GM18951 (cell line): ENCODE results near the gene COL6A3.
"Not testable (repeated sequence)": the region's sequence is repeated elsewhere in the genome, so short reads cannot be mapped to it uniquely, and the experiment has no call there.

Experiments
- POLR2A ChIP-seq: IDR thresholded peaks from 4 replicates; pipeline ENCODE4 v1.6.1; 2011; ENCODE audit warnings: mild to moderate bottlenecking; ENCODE audit not compliant: insufficient read length, insufficient read depth; ENCODE audit errors: extremely low read depth
- in situ Hi-C: fragments of 300-500 bp; cut with MboI; formaldehyde crosslinking; loops from one replicate; pipeline ENCODE4 v1.12.0; 2022; ENCODE audit warnings: low sequenced_read_pairs, mixed read lengths, inconsistent platforms; ENCODE audit not compliant: unreplicated experiment

COL6A3 gene

GRCh38 chr2:237315829-237316225 is 98.1 kb downstream of the COL6A3 start:
- in situ Hi-C loops: no loop called here
- no peak for TF ChIP-seq POLR2A

DNA sequence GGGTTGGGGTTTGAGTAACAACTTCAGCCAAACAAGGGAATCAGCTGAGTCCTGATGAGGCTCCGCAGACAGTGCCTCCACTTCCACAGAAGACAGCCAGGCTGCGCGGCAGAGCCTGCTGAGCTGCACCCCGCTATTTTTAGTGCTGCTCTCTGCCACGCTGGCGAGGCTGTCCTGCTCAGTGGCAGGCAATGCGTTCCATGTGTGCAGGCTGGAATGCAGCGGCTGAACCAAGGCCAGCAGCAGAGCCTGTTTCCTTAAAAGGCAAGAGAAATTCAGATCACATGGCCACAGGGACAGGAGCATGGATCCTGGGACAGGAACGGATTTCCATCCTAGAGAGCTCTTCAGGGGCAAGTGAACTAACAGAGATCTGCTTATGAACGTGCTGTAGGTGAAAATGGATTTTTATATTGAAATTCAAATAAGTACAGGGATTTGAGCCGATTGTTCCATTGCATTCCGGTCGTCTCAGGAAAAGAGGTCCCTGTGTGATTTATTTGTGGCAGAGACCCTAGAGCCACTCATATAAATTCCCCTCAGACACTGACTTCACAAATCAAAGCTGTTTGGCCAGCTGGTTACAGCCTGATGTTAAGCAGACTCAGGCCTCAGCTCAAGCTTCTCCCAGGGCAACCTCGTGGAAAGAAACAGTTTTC is 98.7 kb downstream of the COL6A3 start:
- in situ Hi-C loops: no loop called here
- TF ChIP-seq POLR2A: no peak

GRCh38 chr2:237314681-237315080 is 99.3 kb downstream of the COL6A3 start:
- TF ChIP-seq POLR2A: no peak
- in situ Hi-C loops: no loop called here

DNA sequence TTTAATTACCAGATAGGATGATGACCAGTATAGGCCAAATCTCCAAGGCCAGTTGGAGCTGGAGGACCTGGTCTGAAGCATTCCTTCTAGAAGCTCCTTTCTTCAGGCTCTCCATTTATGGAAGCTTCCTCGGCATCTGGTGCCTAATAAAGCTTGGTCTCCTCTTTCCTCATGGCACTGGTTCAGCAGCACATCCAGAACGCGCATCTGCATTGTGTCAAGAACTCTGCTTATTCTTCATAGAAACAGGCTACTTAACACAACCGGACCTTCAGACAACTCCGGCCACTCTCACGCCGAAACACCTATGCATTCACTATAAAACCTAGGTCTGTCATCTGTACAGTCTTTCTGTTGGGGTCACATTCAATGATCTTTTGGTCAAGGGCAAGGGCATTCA is 99.8 kb downstream of the COL6A3 start:
- TF ChIP-seq POLR2A: no peak
- in situ Hi-C loops: no loop called here

GRCh38 chr2:237312021-237312755 is 101.8 kb downstream of the COL6A3 start:
- in situ Hi-C loops: no loop called here
- no peak for TF ChIP-seq POLR2A

- no peak for TF ChIP-seq POLR2A
- in situ Hi-C loops: no loop called here
Observed at GRCh38 chr2:237310515-237311114, 103.3 kb downstream of the COL6A3 start.

DNA sequence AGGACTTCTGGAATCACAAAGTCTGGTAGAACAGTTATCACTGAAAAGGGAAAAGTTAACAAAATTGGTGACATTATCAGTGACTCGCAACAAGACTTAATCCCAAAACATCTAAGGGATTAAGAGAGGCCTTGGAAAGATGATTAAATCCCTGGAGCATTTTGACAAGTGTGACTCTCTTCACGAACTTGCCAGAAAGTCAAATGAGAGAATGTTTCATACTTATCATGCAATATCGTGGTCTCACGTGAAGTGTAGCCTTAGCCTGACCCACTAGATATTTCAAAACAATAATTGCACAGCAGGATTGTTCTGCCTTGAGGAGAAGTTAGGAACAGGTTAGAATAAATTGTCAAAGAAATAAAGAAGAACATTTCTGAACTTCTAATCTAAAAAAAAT is 104.5 kb downstream of the COL6A3 start:
- TF ChIP-seq POLR2A: no peak
- in situ Hi-C loops: no loop called here

DNA sequence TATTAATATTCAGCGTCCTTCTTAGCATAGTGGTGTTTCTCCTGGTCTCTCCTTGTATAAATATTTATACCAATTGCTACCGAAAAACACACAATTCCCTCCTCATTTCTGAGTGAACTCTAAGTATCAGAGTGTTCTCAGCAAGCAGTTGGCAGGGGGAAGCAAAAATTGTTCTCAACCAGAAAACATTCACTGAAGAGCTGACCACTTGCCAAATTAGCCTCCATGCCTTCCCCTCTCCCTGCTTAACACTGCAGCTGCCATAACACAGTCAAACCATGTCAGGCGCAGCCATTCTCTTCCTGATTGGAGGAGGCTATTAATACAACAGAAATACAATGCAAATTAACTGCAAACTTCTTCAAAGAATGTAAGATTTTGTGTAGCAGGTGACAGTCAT is 105.0 kb downstream of the COL6A3 start:
- TF ChIP-seq POLR2A: no peak
- in situ Hi-C loops: no loop called here

DNA sequence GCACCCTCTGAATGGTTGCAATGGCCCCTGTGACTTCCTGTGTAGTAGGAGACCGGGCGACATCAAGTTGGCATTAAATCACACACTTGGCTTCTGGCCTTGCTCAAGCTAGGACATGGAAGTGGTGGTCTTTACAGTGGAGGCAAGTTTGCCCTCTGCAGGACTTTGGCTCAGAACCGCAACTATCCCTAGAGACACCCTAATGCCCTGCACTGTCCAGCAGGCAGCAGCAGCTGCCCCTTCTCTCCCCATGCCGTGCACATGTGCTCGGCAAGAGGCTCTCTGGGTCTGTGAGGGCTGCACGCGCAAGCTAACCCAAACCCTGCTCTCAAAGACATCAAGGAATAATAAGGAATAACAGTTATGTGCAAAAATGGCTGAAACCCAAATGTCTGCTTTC is 106.5 kb downstream of the COL6A3 start:
- TF ChIP-seq POLR2A: no peak
- in situ Hi-C loops: no loop called here

GRCh38 chr2:237306787-237307170 is 107.2 kb downstream of the COL6A3 start:
- TF ChIP-seq POLR2A: no peak
- in situ Hi-C loops: no loop called here

GRCh38 chr2:237306083-237306786 is 107.7 kb downstream of the COL6A3 start:
- in situ Hi-C loops: no loop called here
- no peak for TF ChIP-seq POLR2A

DNA sequence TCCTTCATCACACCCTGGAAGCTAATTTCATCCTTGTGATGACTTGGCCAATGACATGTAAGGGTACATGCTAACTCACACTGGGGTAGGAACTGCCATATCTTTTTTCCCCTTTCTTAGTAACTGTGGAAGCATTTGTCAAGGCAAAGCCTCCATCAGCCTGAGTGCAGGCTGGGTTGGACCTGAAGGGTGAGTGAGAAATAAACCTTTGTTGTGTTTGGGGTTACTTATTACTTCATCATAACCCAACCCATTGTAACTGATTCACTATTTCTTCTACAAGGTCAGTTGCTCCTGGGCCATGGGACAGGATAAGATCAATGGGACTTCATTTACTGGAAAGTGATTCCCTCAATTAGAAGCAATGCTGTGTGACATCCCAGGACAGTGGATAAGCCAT is 108.4 kb downstream of the COL6A3 start:
- in situ Hi-C loops: no loop called here
- TF ChIP-seq POLR2A: no peak

- in situ Hi-C loops: no loop called here
- TF ChIP-seq POLR2A: no peak
Observed at GRCh38 chr2:237304763-237305514, 109.0 kb downstream of the COL6A3 start.

DNA sequence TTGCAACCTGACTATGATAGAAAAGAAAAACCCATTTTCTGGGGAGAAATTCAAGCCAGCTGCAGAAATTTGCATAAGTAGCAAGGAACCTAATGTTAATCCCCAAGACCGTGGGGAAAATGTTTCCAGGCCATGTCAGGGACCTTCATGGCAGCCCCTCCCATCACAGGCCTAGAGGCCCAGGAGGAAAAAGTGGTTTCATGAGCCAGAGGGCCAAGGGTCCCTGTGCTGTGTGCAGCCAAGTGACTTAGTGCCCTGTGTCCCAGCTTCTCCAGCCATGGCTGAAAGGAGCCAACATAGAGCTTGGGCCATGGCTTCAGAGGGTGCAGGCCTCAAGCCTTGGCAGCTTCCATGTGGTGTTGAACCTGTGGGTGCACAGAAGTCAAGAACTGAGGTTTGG is 110.7 kb downstream of the COL6A3 start:
- in situ Hi-C loops: not testable (repeated sequence)
